ENCODE measurements around the gene SF3B2. TPM values are rescaled to one million over a fixed set of nuclear protein-coding genes. Genes with fewer than 3 reads are reported as not detected.
"Not testable (repeated sequence)": the region's sequence is repeated elsewhere in the genome, so short reads cannot be mapped to it uniquely, and the experiment has no call there.

Gene SF3B2
- polyA plus RNA-seq, 12 donors = 120 to 210 (median 134) TPM; not detected in 1

- no peak for DNase-seq
Measured at GRCh38 chr11:66014804-66015453, 37.2 kb upstream of the SF3B2 start.

GRCh38 chr11:66015454-66015881 lies 36.7 kb upstream of the SF3B2 start:
- no peak for DNase-seq

- DNase-seq = no peak
Measured at GRCh38 chr11:66015936-66016792, 36.0 kb upstream of the SF3B2 start.

- DNase-seq = no peak
Measured at GRCh38 chr11:66016793-66017177, 35.4 kb upstream of the SF3B2 start.

- DNase-seq = no peak
Measured at GRCh38 chr11:66017321-66017720, 34.8 kb upstream of the SF3B2 start.

GRCh38 chr11:66020212-66020611 lies 32.0 kb upstream of the SF3B2 start:
- DNase-seq = no peak

- DNase-seq = no peak
Measured at GRCh38 chr11:66020618-66021357, 31.4 kb upstream of the SF3B2 start.

GRCh38 chr11:66022401-66023185 lies 29.6 kb upstream of the SF3B2 start:
- DNase-seq = peak; percentile 61

- not testable (repeated sequence) for DNase-seq
Measured at GRCh38 chr11:66023186-66023440, 29.1 kb upstream of the SF3B2 start.

- DNase-seq = no peak
Measured at GRCh38 chr11:66026017-66026529, 26.1 kb upstream of the SF3B2 start, which contains the start of gene CATSPER1. Gene CATSPER1 (minus strand): TSS chr11:66026479. CDS start chr11:66026379, 100 bp downstream.

GRCh38 chr11:66032957-66033735 lies 19.0 kb upstream of the SF3B2 start:
- no peak for DNase-seq

GRCh38 chr11:66035653-66036333 lies 16.4 kb upstream of the SF3B2 start:
- no peak for DNase-seq

GRCh38 chr11:66036334-66036710 lies 15.8 kb upstream of the SF3B2 start:
- no peak for DNase-seq

- DNase-seq = no peak
Measured at GRCh38 chr11:66037327-66037726, 14.8 kb upstream of the SF3B2 start.

GRCh38 chr11:66039765-66040164 lies 12.4 kb upstream of the SF3B2 start:
- no peak for DNase-seq

GRCh38 chr11:66042227-66042995 lies 9.8 kb upstream of the SF3B2 start:
- DNase-seq = no peak

- DNase-seq = no peak
Measured at GRCh38 chr11:66042996-66043906, 8.9 kb upstream of the SF3B2 start.

GRCh38 chr11:66044757-66045156 lies 7.4 kb upstream of the SF3B2 start:
- DNase-seq = no peak

Measured in muscle of arm (tissue), 12 donors.